ENCODE results near the gene VSNL1. TPM values are rescaled to one million over a fixed set of nuclear protein-coding genes. Genes with fewer than 3 reads are reported as not detected.

The VSNL1 gene
- total RNA-seq, 1 donor from 2014 or later, result 2.1 TPM

GRCh38 chr2:17607379-17607778, 66.9 kb downstream of the VSNL1 start:
- Histone ChIP-seq H3K36me3 (ENCODE audit: control insufficient read depth in 3 of 3, insufficient read depth in 3 of 3, low read length in 3 of 3) (no peaks in the 10 kb centered on the region), H3K27ac (ENCODE audit: low read depth, low read length) (no peak overlapping the region), H3K9ac (ENCODE audit: low read depth in 1 of 3, low read length in 3 of 3) (no peak overlapping the region), H3K4me3 (ENCODE audit: low read length in 3 of 3) (no peak overlapping the region), H3K4me1 (ENCODE audit: control insufficient read depth in 3 of 3, insufficient read depth in 3 of 3, low read length in 3 of 3) (no peaks in the 10 kb centered on the region), H3K9me3 (ENCODE audit: control insufficient read depth in 3 of 3, low read length in 3 of 3) (no peaks in the 10 kb centered on the region), H3K27me3 (ENCODE audit: control insufficient read depth in 3 of 3, insufficient read depth in 3 of 3, low read length in 3 of 3) (no peaks in the 10 kb centered on the region)

GRCh38 chr2:17608251-17608650, 67.8 kb downstream of the VSNL1 start:
- no peak overlapping the region for H3K9ac ChIP-seq (ENCODE audit: low read depth in 1 of 3, low read length in 3 of 3)
- H3K4me3 ChIP-seq (ENCODE audit: low read length in 3 of 3), result no peak overlapping the region
- H3K36me3 ChIP-seq (ENCODE audit: control insufficient read depth in 3 of 3, insufficient read depth in 3 of 3, low read length in 3 of 3), result no peaks in the 10 kb centered on the region
- H3K27ac ChIP-seq (ENCODE audit: low read depth, low read length), result no peak overlapping the region
- H3K27me3 ChIP-seq (ENCODE audit: control insufficient read depth in 3 of 3, insufficient read depth in 3 of 3, low read length in 3 of 3), result no peaks in the 10 kb centered on the region
- H3K9me3 ChIP-seq (ENCODE audit: control insufficient read depth in 3 of 3, low read length in 3 of 3), result no peaks in the 10 kb centered on the region
- H3K4me1 ChIP-seq (ENCODE audit: control insufficient read depth in 3 of 3, insufficient read depth in 3 of 3, low read length in 3 of 3), result no peaks in the 10 kb centered on the region

GRCh38 chr2:17610521-17610920, 70.0 kb downstream of the VSNL1 start:
- H3K4me1 ChIP-seq (ENCODE audit: control insufficient read depth in 3 of 3, insufficient read depth in 3 of 3, low read length in 3 of 3), result no peaks in the 10 kb centered on the region
- no peak overlapping the region for H3K27ac ChIP-seq (ENCODE audit: low read depth, low read length)
- H3K27me3 ChIP-seq (ENCODE audit: control insufficient read depth in 3 of 3, insufficient read depth in 3 of 3, low read length in 3 of 3), result no peaks in the 10 kb centered on the region
- no peak overlapping the region for H3K9ac ChIP-seq (ENCODE audit: low read depth in 1 of 3, low read length in 3 of 3)
- H3K36me3 ChIP-seq (ENCODE audit: control insufficient read depth in 3 of 3, insufficient read depth in 3 of 3, low read length in 3 of 3), result no peaks in the 10 kb centered on the region
- H3K9me3 ChIP-seq (ENCODE audit: control insufficient read depth in 3 of 3, low read length in 3 of 3), result no peaks in the 10 kb centered on the region
- H3K4me3 ChIP-seq (ENCODE audit: low read length in 3 of 3), result no peak overlapping the region

GRCh38 chr2:17611036-17611435, 70.5 kb downstream of the VSNL1 start:
- Histone ChIP-seq H3K9me3 (ENCODE audit: control insufficient read depth in 3 of 3, low read length in 3 of 3) (no peaks in the 10 kb centered on the region), H3K4me1 (ENCODE audit: control insufficient read depth in 3 of 3, insufficient read depth in 3 of 3, low read length in 3 of 3) (no peaks in the 10 kb centered on the region), H3K27me3 (ENCODE audit: control insufficient read depth in 3 of 3, insufficient read depth in 3 of 3, low read length in 3 of 3) (no peaks in the 10 kb centered on the region), H3K9ac (ENCODE audit: low read depth in 1 of 3, low read length in 3 of 3) (no peak overlapping the region), H3K27ac (ENCODE audit: low read depth, low read length) (no peak overlapping the region), H3K36me3 (ENCODE audit: control insufficient read depth in 3 of 3, insufficient read depth in 3 of 3, low read length in 3 of 3) (no peaks in the 10 kb centered on the region), H3K4me3 (ENCODE audit: low read length in 3 of 3) (no peak overlapping the region)

GRCh38 chr2:17614174-17614930, 73.9 kb downstream of the VSNL1 start:
- no peaks in the 10 kb centered on the region for H3K9me3 ChIP-seq (ENCODE audit: control insufficient read depth in 3 of 3, low read length in 3 of 3)
- no peaks in the 10 kb centered on the region for H3K4me1 ChIP-seq (ENCODE audit: control insufficient read depth in 3 of 3, insufficient read depth in 3 of 3, low read length in 3 of 3)
- H3K4me3 ChIP-seq (ENCODE audit: low read length in 3 of 3), result no peak overlapping the region
- H3K9ac ChIP-seq (ENCODE audit: low read depth in 1 of 3, low read length in 3 of 3), result no peak overlapping the region
- H3K27me3 ChIP-seq (ENCODE audit: control insufficient read depth in 3 of 3, insufficient read depth in 3 of 3, low read length in 3 of 3), result no peaks in the 10 kb centered on the region
- H3K36me3 ChIP-seq (ENCODE audit: control insufficient read depth in 3 of 3, insufficient read depth in 3 of 3, low read length in 3 of 3), result no peaks in the 10 kb centered on the region
- H3K27ac ChIP-seq (ENCODE audit: low read depth, low read length), result no peak overlapping the region

- no peak overlapping the region for H3K4me3 ChIP-seq (ENCODE audit: low read length in 3 of 3)
- H3K27ac ChIP-seq (ENCODE audit: low read depth, low read length), result no peak overlapping the region
- no peaks in the 10 kb centered on the region for H3K36me3 ChIP-seq (ENCODE audit: control insufficient read depth in 3 of 3, insufficient read depth in 3 of 3, low read length in 3 of 3)
- H3K27me3 ChIP-seq (ENCODE audit: control insufficient read depth in 3 of 3, insufficient read depth in 3 of 3, low read length in 3 of 3), result no peaks in the 10 kb centered on the region
- H3K4me1 ChIP-seq (ENCODE audit: control insufficient read depth in 3 of 3, insufficient read depth in 3 of 3, low read length in 3 of 3), result no peaks in the 10 kb centered on the region
- H3K9ac ChIP-seq (ENCODE audit: low read depth in 1 of 3, low read length in 3 of 3), result no peak overlapping the region
- no peaks in the 10 kb centered on the region for H3K9me3 ChIP-seq (ENCODE audit: control insufficient read depth in 3 of 3, low read length in 3 of 3)
Observed at GRCh38 chr2:17615147-17615546, 74.7 kb downstream of the VSNL1 start.

- H3K9me3 ChIP-seq (ENCODE audit: control insufficient read depth in 3 of 3, low read length in 3 of 3), result no peaks in the 10 kb centered on the region
- no peaks in the 10 kb centered on the region for H3K27me3 ChIP-seq (ENCODE audit: control insufficient read depth in 3 of 3, insufficient read depth in 3 of 3, low read length in 3 of 3)
- no peaks in the 10 kb centered on the region for H3K4me1 ChIP-seq (ENCODE audit: control insufficient read depth in 3 of 3, insufficient read depth in 3 of 3, low read length in 3 of 3)
- no peak overlapping the region for H3K27ac ChIP-seq (ENCODE audit: low read depth, low read length)
- H3K4me3 ChIP-seq (ENCODE audit: low read length in 3 of 3), result no peak overlapping the region
- no peaks in the 10 kb centered on the region for H3K36me3 ChIP-seq (ENCODE audit: control insufficient read depth in 3 of 3, insufficient read depth in 3 of 3, low read length in 3 of 3)
- no peak overlapping the region for H3K9ac ChIP-seq (ENCODE audit: low read depth in 1 of 3, low read length in 3 of 3)
Observed at GRCh38 chr2:17615728-17616351, 75.3 kb downstream of the VSNL1 start.

- no peak overlapping the region for H3K4me3 ChIP-seq (ENCODE audit: low read length in 3 of 3)
- H3K9ac ChIP-seq (ENCODE audit: low read depth in 1 of 3, low read length in 3 of 3), result no peak overlapping the region
- H3K27me3 ChIP-seq (ENCODE audit: control insufficient read depth in 3 of 3, insufficient read depth in 3 of 3, low read length in 3 of 3), result no peaks in the 10 kb centered on the region
- no peaks in the 10 kb centered on the region for H3K4me1 ChIP-seq (ENCODE audit: control insufficient read depth in 3 of 3, insufficient read depth in 3 of 3, low read length in 3 of 3)
- no peak overlapping the region for H3K27ac ChIP-seq (ENCODE audit: low read depth, low read length)
- no peaks in the 10 kb centered on the region for H3K36me3 ChIP-seq (ENCODE audit: control insufficient read depth in 3 of 3, insufficient read depth in 3 of 3, low read length in 3 of 3)
- H3K9me3 ChIP-seq (ENCODE audit: control insufficient read depth in 3 of 3, low read length in 3 of 3), result no peaks in the 10 kb centered on the region
Observed at GRCh38 chr2:17616405-17616804, 75.9 kb downstream of the VSNL1 start.

GRCh38 chr2:17617516-17617915, 77.0 kb downstream of the VSNL1 start:
- H3K4me3 ChIP-seq (ENCODE audit: low read length in 3 of 3), result no peak overlapping the region
- no peaks in the 10 kb centered on the region for H3K4me1 ChIP-seq (ENCODE audit: control insufficient read depth in 3 of 3, insufficient read depth in 3 of 3, low read length in 3 of 3)
- H3K36me3 ChIP-seq (ENCODE audit: control insufficient read depth in 3 of 3, insufficient read depth in 3 of 3, low read length in 3 of 3), result no peaks in the 10 kb centered on the region
- H3K9me3 ChIP-seq (ENCODE audit: control insufficient read depth in 3 of 3, low read length in 3 of 3), result no peaks in the 10 kb centered on the region
- H3K9ac ChIP-seq (ENCODE audit: low read depth in 1 of 3, low read length in 3 of 3), result no peak overlapping the region
- no peak overlapping the region for H3K27ac ChIP-seq (ENCODE audit: low read depth, low read length)
- peaks cover 0 to 2% (median 0%) of the 10 kb centered on the region in 3 donors for H3K27me3 ChIP-seq (ENCODE audit: control insufficient read depth in 3 of 3, insufficient read depth in 3 of 3, low read length in 3 of 3)

- H3K27ac ChIP-seq (ENCODE audit: low read depth, low read length), result no peak overlapping the region
- no peaks in the 10 kb centered on the region for H3K9me3 ChIP-seq (ENCODE audit: control insufficient read depth in 3 of 3, low read length in 3 of 3)
- no peaks in the 10 kb centered on the region for H3K4me1 ChIP-seq (ENCODE audit: control insufficient read depth in 3 of 3, insufficient read depth in 3 of 3, low read length in 3 of 3)
- H3K36me3 ChIP-seq (ENCODE audit: control insufficient read depth in 3 of 3, insufficient read depth in 3 of 3, low read length in 3 of 3), result no peaks in the 10 kb centered on the region
- H3K27me3 ChIP-seq (ENCODE audit: control insufficient read depth in 3 of 3, insufficient read depth in 3 of 3, low read length in 3 of 3), result peaks cover 0 to 2% (median 0%) of the 10 kb centered on the region in 3 donors
- H3K9ac ChIP-seq (ENCODE audit: low read depth in 1 of 3, low read length in 3 of 3), result no peak overlapping the region
- no peak overlapping the region for H3K4me3 ChIP-seq (ENCODE audit: low read length in 3 of 3)
Observed at GRCh38 chr2:17617955-17618354, 77.5 kb downstream of the VSNL1 start.

Data from skeletal muscle tissue (tissue), 4 donors.